ENCODE measurements around the gene TP53TG5. TPM values are rescaled to one million over a fixed set of nuclear protein-coding genes. Genes with fewer than 3 reads are reported as not detected.
A peak's percentile ranks its signal among the peaks of the same experiment; 100 is the strongest.

Gene TP53TG5
- not detected for total RNA-seq

DNA sequence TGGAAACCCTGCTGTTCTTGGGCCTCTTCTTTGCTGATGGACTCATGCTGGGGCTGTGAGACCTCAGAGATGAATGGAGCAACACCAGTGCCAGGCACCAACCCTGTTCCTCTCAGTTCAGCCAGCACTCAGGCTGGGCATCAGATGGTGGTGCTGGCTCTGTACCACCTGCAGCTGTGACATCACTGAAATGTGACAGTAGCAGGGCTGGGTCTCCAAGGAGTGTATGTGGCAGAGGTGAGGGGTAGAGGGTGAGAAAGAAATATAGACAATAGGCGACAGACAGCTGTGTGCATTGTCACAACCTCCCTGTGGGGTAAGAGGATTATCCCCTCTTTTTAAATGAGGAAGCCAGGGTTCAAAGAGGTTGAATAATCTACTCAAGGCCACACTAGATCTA is at the start of gene TP53TG5:
Gene TP53TG5 (minus strand): TSS at position 135 of the 400 bp plus-strand sequence. CDS start 89 bp downstream, at position 46.
- no peak for DNase-seq
- H3K9me3 ChIP-seq = no peaks in the 10 kb centered on the region
- H3K36me3 ChIP-seq = peaks cover 0 to 11% (median 5%) of the 10 kb centered on the region in 3 donors
- TF ChIP-seq POLR2A (IDR thresholded peaks at IDR 0.05) = no peak
- no peak for TF ChIP-seq CTCF (IDR thresholded peaks at IDR 0.05)
- 94 to 100% methylated on average over 1 of the region's 1 CpG for WGBS, 2 donors
- no peaks in the 10 kb centered on the region for H3K27me3 ChIP-seq
- H3K4me3 ChIP-seq = no peak within 1 kb of the TSS
- H3K27ac ChIP-seq = no peak within 1 kb of the TSS
- H3K4me1 ChIP-seq = peaks cover under 1 to 10% (median 8%) of the 10 kb centered on the region in 3 donors
- intact Hi-C loops (cut with DNase I) = loop anchor here (5.0 kb wide), 1 partner anchor 59 kb away; no protein-coding TSS in a partner anchor

DNA sequence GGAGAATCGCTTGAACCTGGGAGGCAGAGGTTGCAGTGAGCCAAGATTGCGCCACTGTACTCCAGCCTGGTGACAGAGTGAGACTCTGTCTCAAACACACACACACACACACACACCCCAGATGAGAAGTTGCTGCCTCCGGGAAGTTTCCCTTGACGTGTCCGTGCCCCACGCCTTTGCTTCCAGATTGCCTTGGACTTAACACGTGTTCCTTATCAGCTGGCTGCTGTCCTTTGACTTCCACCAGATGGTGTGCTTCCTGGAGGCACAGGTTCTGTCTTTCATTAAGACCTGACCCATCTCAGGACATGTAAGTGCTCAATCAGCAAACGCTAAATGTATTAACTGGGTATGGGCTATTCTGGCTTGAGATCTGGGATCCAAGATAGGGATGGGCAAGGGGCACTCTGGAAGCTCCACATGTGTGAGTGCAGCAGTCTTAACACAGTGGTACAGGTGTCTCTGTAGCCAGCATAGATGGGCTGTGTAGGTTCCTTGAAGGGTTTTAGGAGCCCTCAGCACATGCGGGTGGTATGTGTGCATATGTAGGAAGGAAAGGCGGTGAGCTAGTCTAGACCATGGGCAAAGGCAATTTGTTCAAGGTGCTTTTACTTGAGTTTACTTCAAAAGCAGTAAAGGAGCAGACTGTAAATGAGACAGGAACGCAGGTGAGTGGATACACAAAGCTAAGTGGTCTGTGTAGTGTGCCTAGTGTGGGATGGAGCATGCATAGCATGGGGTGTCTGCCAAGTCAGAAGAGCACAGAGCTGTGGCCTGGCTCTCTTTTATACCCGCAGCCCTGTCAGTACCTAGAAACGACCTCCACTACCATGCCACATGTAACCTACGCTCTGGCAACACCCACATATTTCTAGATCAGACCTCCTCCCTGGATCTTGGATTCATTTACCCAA is 49.4 kb upstream of the TP53TG5 start:
- no peak overlapping the region for H3K4me3 ChIP-seq
- 83 to 88% methylated on average over 12 to 13 of the region's 14 CpGs for WGBS, 2 donors
- H3K36me3 ChIP-seq = peaks cover 8 to 56% (median 28%) of the 10 kb centered on the region in 3 donors
- TF ChIP-seq CTCF (IDR thresholded peaks at IDR 0.05) (no peak), POLR2A (IDR thresholded peaks at IDR 0.05) (no peak)
- H3K4me1 ChIP-seq = peaks cover 0 to 4% (median 0%) of the 10 kb centered on the region in 3 donors
- no peak for DNase-seq
- H3K27ac ChIP-seq = peak overlapping the region in 1 of 4 donors; percentile 9
- no peaks in the 10 kb centered on the region for H3K9me3 ChIP-seq
- H3K27me3 ChIP-seq = no peaks in the 10 kb centered on the region
- intact Hi-C loops (cut with DNase I) = no loop called here

DNA sequence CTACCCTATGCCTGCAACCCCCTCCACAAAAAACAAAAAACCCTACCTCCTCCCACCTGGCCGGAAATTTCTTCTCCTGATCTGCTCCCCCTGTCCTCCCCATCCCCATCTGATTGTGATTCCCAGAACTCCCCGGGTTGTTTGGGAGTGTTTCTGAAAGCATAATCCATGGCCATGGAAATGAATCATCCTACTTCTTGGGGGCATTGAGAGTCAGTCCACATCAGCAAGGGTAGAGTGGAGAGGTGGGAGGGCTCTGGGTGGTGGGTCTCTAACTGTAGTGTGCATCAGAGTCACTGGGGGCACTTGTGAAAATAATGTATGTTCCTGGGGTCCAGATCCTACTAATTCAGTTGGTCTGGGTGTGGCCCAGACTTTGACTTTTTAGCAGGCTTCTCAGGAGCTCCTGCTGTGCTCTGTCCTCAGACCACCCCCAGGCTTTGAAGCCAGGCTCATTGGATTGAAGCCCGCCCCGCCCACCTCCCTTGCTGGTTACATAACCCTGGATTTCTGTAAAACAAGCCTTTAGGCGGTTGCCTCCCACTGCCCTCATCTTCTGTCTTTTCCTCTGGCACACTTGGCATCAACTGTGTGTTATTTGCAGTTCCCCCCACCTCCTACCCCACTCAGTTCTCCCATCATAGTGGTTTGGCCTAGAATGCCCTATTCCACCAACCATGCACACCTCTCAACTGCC is 48.3 kb upstream of the TP53TG5 start:
- peaks cover 0 to 4% (median 0%) of the 10 kb centered on the region in 3 donors for H3K4me1 ChIP-seq
- H3K27me3 ChIP-seq = no peaks in the 10 kb centered on the region
- no peaks in the 10 kb centered on the region for H3K9me3 ChIP-seq
- TF ChIP-seq POLR2A (IDR thresholded peaks at IDR 0.05) (no peak), CTCF (IDR thresholded peaks at IDR 0.05) (no peak)
- DNase-seq = no peak
- WGBS, 2 donors = 74 to 84% methylated on average over 4 to 5 of the region's 5 CpGs
- H3K27ac ChIP-seq = peak overlapping the region in 1 of 4 donors; percentile 44
- H3K4me3 ChIP-seq = no peak overlapping the region
- peaks cover 10 to 63% (median 38%) of the 10 kb centered on the region in 3 donors for H3K36me3 ChIP-seq
- intact Hi-C loops (cut with DNase I) = no loop called here

DNA sequence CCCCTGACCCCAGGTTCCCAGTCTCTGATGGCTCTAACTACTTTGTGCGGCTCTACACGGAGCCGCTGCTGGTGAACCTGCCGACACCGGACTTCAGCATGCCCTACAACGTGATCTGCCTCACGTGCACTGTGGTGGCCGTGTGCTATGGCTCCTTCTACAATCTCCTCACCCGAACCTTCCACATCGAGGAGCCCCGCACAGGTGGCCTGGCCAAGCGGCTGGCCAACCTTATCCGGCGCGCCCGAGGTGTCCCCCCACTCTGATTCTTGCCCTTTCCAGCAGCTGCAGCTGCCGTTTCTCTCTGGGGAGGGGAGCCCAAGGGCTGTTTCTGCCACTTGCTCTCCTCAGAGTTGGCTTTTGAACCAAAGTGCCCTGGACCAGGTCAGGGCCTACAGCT is 47.4 kb upstream of the TP53TG5 start:
- TF ChIP-seq POLR2A (IDR thresholded peaks at IDR 0.05) (no peak), CTCF (IDR thresholded peaks at IDR 0.05) (no peak)
- Histone ChIP-seq H3K4me3 (no peak overlapping the region), H3K9me3 (no peaks in the 10 kb centered on the region), H3K27me3 (no peaks in the 10 kb centered on the region), H3K27ac (no peak overlapping the region), H3K4me1 (peaks cover 0 to 4% (median 0%) of the 10 kb centered on the region in 3 donors), H3K36me3 (peaks cover 16 to 72% (median 47%) of the 10 kb centered on the region in 3 donors)
- WGBS, 2 donors = 86 to 90% methylated on average over 9 to 17 of the region's 17 CpGs
- intact Hi-C loops (cut with DNase I) = no loop called here
- DNase-seq = no peak

DNA sequence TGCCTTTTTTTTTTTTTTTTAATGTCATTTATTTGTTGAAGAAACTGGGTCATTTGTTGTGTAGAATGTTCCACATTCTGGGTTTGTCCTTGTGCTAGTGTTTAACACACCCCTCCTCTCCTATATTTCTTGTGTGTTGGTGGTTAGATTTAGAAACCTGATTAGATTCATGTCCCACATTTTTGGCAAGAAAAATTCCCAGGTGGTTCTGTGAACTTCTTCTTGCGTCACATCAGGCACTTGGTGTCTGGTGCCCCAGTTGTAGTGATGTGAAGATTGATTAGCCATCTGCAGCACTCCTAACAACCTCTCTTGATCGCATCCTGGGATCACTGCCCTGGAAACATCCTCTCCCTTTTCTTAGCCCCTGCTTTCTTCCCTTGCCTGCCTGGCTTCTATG is 45.6 kb upstream of the TP53TG5 start:
- Histone ChIP-seq H3K9me3 (no peaks in the 10 kb centered on the region), H3K36me3 (peaks cover 16 to 90% (median 51%) of the 10 kb centered on the region in 3 donors), H3K27me3 (no peaks in the 10 kb centered on the region), H3K4me3 (no peak overlapping the region), H3K27ac (no peak overlapping the region), H3K4me1 (peaks cover 7 to 18% (median 16%) of the 10 kb centered on the region in 3 donors)
- no peak for DNase-seq
- intact Hi-C loops (cut with DNase I) = no loop called here
- WGBS, 2 donors = 89 to 100% methylated on average over 2 of the region's 2 CpGs
- TF ChIP-seq POLR2A (IDR thresholded peaks at IDR 0.05) = no peak
- no peak for TF ChIP-seq CTCF (IDR thresholded peaks at IDR 0.05)

Data from esophagus squamous epithelium (tissue), 5 donors.